SHP77 (cell line): Measurements from ENCODE around the gene PDIA6.

Experiments used
- DNase-seq, 2 experiments: peaks; one replicate each; lab custom pipeline; 2025; lab: John Stamatoyannopoulos, UW

The PDIA6 gene, protein sequence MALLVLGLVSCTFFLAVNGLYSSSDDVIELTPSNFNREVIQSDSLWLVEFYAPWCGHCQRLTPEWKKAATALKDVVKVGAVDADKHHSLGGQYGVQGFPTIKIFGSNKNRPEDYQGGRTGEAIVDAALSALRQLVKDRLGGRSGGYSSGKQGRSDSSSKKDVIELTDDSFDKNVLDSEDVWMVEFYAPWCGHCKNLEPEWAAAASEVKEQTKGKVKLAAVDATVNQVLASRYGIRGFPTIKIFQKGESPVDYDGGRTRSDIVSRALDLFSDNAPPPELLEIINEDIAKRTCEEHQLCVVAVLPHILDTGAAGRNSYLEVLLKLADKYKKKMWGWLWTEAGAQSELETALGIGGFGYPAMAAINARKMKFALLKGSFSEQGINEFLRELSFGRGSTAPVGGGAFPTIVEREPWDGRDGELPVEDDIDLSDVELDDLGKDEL

DNA sequence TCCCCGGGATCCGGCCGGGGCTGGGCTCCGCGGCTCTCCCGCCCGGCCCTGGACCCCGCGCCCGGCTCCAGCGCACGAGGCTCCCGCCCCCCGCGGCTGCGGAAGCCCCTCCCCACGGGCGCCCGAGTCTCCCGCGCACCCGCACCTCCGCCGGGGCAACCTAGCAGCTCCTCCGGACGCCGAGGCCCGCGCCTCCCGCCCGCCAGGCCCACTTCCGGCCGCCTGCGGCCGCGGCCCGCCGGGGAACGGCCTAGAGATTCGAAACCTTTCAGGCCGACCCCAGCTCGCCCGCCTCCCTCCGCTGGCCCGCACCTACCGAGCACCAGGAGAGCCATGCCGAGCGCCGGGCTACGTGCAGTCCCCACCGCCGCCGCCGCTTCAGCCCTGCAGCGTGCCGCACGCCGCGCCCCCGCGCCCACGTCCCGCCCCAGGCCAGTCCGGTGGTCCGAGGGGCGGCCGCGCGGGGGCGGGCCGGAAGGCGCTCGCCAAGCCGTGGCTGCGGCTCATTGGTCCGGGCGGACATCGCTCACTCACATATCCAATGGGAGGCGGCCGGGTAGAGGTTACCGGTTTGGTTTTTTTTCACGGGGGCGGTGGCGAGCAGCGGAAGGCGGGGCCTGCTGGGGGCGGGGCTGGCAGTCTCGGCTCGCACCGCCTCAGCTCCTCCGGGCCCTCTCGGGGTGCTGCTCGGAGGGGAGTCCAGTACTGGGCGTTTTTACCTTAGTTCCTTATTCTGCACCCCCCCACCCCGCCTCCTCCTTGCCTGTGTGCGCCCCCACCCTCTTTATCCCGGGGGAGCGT is at the start of gene PDIA6:
Gene PDIA6 (minus strand): TSS at position 424 of the 801 bp plus-strand sequence. CDS start 89 bp downstream, at position 335.
- peak; percentile 96 to 97 for DNase-seq

DNA sequence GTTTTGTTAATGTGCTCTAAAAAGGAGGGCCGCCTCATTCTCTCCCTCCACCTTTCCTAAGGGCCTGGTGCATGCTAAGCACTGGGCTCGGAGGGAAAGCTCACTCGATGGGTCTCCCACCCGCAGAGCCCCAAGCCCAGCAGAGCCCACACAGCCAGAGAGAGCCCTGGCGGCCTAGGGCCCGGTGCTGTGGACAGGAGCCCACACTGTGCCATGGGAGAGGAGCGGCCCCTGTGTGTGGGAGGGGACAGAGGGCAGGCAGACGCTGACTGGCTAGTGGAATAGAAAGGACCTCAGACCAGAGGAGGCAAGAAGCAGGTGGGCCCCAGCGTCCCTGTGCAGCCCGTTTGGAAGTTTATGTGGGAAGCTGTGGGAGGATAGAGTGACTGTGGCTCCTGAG is 49.7 kb upstream of the PDIA6 start:
- no peak for DNase-seq

DNA sequence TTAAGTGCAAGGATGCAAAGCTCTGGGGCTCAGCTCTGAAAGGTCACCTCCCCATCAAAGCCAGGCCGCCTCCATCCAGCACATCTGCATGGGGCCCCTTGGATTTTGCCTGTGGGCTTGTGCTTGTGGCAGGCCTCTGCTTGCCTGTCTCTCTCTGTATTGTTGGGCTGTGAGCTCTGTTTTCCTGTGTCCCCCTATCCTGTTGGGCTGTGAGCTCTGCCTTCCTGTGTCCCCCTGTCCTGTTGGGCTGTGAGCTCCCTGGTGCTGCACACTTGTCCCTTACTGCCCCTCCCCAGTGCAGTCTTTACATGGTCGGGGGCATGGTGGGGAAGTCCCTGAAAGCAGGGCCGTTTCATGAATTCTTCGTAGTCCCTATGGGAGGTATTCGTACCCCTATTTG is 49.2 kb upstream of the PDIA6 start:
- DNase-seq, result no peak

DNA sequence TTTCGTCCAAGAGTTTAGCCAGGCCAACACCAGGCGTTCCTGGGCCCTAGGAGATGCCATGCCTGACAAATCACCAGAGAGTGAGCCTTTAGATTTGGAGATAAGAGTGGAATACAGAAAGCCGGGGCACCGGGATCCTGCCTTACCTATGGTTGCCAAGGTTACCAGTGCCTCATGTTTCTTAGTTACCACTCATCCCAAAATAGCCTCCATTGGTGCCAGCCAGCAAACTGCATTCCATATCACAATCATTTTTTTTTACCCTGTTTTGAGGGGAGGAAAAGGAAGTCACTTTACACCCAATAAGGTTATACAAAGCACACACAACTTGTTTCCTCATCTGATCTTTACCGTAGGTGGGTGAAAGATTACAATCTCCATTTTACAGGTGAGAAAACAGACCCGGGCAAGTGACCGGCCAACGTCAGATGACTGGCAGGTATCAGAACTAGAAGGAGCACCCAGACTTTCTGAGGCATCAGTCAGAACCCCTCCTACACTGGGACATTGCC is 48.3 kb upstream of the PDIA6 start:
- no peak for DNase-seq

DNA sequence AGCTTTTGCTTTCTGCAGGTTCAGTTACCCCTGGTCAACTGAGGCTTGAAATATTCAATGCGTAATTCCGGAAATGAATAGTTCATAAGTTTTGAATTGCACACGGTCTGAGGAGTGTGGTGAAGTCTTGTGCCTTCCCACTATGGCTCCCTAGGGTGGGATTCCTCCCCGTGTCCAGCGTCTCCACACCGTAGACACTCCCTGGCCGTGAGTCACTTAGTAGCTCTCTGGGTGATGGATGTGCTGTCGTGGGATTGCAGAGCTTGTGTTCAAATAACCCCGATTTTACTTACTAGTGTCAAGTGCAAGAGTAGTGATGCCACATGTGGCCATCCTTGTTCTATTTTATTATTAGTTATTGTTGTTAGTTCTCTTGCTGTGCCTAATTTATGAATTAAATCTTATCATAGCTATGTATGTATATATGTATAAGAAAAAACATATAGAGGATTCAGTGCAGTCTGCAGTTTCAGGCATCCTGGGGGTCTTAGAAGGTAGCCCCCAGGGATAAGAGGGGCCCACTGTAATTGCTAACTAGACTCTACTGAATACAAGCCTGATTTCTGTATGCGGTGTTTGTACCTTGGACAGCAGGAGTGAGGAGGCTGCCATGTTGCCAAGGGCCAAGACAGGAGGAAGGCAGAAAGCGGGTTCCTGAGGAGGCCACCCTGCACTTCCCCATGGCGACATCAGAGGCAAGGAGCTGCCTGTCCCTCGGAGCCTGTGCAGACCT is 47.7 kb upstream of the PDIA6 start:
- no peak for DNase-seq

DNA sequence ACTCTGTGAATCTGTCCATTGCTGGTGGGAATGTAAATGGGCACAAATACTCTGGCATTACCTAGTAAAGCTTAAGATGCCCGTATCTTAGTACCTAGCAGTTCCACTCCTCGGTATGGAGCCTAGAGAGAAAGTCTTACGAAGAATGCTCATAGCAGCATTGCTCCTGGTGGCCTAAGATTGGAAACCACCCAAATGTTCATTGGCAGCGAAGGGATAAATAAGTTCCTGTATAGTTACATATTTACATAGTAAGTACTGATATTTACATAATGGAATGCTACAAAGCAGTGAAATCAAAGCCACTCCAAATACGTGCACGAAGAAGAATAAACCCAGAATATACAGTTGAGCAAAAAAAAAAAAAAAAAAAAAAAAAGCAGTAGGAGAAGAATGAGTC is 46.7 kb upstream of the PDIA6 start:
- no peak for DNase-seq

DNA sequence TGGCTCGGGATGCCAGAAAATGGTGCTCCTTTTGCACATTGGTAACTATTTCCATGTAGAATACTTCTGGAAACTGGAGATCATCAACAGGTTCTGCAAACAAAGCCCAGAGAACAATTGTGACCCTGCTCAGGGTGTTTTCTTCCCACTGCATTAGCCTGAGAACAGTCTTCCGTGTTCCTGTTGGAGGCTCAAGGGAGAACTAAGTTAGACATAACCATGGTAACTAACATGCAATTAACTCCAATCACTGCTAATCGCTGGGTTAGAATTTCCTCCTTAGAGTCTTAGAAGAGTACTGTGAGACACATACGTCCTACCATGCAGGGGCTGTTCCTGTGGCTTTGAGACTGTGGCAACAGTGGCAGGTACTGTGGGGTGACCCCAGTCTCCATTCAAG is 36.0 kb upstream of the PDIA6 start:
- no peak for DNase-seq

DNA sequence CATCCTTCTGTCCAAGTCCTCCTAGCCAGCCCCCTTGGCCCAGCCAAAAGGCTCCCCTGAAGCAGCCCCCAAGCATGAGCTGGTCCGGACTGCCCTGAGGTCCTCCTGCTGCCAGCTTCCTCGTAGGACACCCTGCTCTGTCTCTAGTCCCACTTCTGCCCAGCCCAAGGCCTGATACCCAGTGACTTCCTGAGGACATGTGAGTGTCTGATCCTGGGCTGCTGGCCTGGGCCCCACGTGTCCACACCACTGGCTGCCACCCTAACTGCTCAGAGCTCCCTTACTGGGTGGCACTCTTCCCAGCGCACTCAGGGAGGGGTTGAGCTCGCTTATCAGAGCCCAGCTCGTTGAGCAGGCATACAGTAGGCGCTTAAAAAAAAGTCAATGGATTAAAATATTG is 34.4 kb upstream of the PDIA6 start:
- no peak for DNase-seq

DNA sequence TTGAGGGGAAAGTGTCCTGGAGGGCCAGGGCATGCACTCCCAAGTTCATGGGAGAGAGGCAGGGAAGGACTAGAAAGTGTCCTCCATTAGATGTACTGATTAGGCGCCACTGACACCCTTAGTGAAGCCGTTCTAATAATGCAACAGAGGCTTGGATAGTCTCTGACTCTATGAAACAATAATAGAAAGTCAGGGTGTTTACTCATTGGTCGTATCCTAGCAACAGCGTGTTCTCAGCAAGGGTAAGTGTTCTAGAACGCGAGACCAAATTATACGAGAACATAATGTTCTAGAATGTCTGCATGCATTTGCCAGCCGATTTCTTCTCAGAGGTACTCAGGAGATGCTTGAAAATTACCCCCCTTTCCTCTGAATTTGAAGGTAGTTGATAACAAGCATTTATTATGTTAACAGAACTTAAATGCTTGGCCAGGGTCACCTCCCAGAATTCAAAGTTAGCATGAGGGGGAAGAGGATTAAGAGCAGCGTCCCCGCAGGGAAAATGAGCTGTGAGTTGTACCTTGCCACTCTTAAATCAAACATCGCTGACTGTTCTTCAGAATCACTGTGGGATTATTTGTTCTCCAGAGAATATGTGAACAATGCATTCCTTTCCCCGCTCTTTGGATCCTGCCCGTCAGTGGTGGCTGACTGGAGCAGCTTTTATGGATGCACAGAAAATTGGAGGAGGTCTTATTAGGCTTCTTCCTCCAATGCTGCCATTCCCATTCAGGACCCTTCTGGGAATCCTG is 33.7 kb upstream of the PDIA6 start:
- no peak for DNase-seq

DNA sequence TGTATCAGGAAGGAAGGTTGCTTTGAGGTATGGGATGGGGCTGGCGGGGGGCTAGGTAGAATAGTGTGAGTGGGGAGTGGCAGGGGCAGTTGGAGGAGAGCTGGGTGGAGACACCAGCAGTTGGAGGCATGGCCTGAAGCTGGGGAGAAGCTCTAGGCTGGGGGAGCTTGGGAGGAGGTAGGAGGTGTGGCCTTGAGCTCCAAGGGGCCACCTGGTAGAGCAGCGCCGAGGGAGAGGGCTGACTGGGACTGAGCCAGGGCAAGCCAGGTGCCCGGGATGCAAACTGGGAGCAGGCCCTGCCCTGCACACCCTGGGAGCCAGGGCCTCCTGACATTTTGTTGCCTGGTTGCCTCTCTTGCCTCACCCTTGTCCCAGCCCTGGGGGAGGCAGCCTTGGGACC is 33.1 kb upstream of the PDIA6 start:
- no peak for DNase-seq

DNA sequence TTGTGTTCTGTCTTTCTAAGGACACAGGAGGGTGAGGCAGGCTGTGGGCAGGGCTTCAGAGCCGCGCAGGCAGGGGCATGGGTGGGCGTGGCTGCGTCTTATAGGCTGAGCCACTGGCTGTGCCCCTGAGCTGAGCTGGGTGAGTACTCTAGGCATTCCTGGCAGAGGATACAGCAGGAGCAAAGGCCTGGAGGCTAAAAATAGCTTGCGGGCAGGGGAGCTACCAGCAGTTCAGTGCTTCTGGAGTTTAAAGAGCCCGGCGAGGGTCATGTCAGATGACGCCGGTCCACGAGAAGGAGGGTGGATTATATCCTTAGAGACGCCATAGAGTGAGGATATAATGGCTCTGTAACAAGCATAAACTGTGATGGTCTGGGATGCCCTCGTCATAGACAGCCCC is 31.5 kb upstream of the PDIA6 start:
- DNase-seq, result peak; percentile 66 to 77

DNA sequence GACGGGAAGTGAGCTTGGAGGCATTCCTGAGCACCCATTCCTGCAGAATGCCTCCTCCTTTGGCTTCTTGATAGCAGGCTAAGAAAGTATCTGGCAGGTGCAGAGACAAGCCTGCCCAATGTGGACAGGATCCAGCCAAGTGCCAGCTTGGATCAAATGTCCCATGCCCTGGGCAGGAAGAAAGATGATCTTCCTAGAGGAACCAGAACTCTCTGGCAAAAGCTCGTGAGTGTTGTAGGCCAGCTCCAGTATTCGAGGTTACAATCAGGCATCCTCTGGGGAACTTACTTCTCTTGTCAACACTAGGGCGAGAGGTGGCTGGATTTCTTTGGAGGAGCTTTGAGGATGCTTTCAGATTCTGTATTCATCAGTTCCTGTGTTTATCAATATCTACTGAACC is 29.9 kb upstream of the PDIA6 start:
- no peak for DNase-seq

DNA sequence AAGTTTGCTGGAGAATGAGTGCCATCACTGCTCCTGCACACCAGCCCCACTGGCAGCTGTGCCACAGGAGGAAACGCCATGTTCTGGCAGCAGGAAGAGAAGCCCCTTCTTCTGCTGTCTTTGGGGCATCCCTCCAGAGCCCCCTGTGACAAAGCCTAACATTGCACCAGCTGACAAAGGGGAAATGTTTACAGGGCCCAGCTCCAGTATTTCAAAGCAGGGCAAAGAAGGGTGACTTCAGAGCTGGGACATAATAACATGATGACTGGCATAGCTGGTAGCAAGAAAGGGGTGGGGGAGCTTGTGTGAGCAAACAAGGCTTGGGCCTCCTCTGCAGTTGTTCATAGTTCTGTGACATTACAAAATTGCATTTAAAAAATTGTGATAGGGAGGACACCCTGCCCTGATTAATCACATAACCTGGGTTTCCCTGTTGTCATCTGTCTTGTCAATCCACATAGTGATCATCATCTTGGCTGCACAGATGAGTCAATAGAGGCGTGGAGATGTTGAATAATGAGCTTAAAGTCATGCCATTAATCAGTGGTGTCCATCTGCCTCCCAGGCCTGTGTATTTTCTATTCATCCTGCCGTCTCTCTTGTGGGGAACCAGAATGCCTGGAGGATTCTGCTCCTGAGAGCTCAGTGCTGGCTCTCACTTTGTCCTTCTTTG is 29.1 kb upstream of the PDIA6 start:
- no peak for DNase-seq

DNA sequence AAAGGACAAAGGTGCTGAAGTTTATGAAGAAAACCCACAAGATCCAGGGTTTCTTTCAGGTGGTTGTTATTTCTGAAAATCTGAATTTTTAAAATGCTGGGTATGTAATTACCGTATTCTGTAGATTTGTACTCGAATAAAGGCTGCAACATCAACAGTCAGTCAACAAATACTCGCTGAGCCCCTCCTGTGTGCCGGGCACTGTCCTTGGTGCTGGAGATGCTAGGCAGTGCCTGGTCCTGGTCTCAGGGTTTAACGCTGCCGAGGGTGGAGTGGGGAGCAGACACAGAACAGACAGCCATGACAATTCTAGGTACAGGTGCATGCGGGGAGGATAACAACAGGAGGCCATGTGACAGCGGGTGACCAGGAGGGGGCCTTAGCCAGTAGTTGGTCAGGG is 27.2 kb upstream of the PDIA6 start:
- DNase-seq, result no peak

DNA sequence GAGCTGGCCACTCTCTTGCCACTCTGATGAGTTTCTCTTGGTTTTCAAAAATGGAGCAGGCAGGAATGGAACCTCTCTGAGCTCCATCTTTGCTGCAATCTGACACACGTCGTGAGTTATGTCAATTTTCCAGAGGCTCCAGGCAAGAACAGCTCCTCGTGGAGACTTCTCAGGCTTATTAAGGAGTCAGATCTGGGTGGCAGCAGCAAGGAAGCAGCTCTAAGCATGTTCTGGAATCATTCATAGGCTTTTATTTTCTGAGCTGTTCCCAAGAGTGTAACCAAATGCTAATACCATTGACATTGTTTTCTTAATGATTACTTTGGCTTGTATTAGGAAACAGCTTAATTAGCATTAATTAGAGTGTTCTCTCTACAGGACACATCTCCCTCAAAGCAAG is 26.1 kb upstream of the PDIA6 start:
- no peak for DNase-seq

DNA sequence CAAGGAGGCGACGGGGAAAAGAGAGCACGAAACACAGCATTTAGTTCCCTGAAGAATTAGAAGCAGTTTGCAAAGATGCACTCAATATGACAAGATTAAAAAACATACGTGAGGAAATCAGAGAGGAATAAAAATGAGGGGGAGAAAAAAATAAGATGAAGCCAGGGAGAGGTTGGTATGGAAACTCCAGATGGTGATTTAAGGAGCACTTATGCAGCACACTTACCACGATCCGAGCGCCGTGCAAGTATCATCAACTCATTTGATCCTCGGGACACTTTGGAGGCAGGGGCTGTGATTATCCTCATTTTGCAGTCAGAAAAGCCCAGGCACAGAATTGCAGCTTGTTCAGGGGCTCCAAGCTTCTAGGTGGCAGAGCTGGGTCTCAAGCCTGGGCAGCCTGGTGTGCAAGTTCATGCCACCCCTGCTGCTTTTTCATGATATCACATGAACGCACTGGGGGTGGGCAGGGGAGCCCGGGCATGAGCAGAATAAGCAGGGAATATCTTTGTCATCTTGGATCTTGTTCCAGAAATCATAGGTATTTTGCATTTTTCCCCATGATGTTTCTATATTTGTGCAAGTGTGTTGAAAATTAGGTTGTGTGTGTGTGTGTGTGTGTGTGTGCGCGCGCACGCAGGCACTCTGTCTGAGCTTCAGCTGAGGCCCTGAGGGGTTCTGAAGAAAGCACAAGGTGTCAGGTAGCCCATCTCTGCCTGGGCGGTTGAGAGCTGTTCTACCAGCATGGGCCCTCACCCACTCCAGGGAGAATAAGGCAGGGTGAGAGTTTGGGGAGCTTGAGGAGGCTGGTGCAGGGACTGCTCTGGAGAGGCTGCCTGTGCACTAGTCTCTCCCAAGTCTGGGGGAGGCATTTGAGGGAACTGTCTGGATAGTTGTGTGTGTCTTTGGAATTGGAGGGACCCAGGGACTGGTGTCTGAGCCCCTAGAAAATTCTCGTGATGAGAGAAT is 25.0 kb upstream of the PDIA6 start:
- no peak for DNase-seq

DNA sequence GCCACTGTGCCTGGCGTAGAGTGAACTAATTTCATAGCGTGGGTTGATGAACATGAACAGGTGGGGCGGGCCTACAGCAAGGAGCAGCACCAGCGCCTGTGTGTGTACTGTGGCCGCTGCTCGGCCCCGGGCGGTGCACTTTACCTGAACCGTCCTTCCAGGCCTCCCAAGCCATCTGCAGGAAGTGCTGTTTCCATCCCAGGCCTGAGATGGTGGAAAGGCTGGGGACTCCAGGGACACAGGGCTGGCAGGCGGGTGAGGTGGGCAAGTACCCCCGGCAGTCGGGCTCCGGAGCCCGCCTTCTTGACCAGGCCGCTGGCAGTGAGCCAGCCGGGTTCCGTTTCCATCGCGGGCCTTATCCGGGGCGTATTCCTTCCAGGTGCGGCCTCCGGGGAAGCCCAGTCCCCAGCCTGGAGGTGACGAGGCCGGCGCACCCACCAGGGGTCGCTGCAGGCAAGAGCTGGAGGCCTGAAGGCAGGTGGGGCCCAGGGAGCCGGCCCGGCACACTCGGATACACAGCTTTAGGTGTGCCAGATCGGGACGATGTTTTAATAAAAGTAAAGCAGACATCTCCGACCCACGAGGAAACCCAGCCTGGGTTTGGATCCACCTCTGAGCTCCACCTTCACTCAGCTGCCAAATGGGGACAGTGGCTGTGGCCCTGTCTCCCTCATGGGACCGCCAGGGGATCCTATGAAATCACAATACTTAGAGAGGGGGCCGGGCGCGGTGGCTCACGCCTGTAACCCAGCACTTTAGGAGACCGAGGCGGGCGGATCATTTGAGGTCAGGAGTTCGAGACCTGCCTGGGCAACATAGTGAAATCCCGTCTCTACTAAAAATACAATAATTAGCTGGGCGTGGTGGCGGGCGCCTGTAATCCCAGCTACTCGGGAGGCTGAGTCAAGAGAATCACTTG is 22.7 kb upstream of the PDIA6 start:
- DNase-seq, result peak; percentile 80 to 84

DNA sequence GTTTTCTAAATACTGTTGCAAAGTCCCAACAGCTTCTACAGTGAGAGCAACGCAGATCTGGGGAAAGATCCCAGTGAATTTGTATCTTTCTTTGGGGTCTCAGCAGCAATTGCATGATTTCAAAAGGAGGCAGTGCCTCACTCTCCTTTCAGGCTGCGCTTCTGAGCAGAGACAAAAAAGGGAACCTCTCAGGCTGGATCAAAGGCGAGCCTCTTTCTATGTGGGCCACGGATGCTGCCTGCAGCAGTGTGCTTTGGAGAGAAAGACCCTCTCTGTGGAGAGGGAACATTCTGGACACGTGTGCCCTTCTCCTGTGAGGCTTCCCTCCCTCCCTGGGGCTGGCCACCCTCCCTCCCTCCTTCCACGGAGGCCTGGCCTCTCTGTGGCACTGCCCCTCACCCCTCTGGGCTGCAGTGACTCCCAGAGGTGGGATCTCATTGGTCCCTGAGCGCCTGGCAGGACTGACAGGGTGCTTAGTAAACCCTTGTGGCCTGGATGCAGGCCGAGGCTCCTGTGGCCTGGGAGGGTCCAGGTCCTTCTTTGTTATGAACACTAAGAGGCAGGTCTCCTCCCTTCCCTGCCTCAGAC is 21.6 kb upstream of the PDIA6 start:
- no peak for DNase-seq
